GM19035 (cell line): ENCODE data around the gene MAT1A.
"Not testable (repeated sequence)": the region's sequence is repeated elsewhere in the genome, so short reads cannot be mapped to it uniquely, and the experiment has no call there.

Experiments
- ATAC-seq: cut with Tn5 transposase; IDR thresholded peaks from one replicate; pipeline ENCODE4 v1.9.1; 2021; ENCODE audit not compliant: unreplicated experiment

The MAT1A gene

DNA sequence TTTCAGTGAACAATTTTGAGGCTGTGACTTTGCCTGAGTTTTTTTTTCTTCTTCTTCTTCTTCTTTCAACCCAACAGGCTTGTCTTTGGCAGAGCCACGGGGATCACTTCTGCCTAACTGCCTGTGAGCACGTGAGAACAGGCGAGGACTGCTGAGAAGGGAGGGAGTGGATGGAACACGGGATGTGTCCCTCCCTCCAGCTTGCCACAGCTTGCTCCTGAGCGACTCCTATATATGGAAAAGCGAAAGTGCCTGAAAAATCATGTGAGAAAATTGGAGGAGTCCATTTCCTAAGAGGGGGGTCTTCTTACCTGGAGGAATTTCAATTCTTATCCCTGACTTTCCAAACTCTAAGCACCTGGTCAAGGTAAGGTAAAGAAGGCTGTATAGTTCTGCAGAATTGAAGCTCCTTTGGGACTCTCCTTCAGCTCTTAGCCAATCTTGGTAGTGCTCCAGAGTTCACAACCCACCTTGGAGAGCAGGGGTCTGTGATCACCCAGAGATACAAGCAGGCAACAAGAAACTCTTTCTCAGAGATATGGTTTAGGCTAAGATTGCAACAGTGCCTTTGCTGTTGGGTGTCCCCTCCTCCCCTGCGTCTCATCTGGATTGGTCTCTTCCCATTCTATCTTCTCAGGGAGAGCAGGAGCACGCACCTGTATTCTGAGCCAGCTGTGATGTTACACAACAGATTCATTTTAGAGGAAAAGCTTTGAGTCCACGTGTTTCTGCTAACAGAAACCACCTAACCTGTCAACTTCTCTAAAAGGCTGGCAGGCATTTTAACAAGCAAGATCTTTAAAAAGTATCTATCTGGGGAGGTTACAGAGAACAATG lies at the start of gene MAT1A:
MAT1A (minus strand) TSS at position 208 of the 837 bp plus-strand sequence. CDS start 235 bp downstream, outside the sequence.
- ATAC-seq, result no peak

DNA sequence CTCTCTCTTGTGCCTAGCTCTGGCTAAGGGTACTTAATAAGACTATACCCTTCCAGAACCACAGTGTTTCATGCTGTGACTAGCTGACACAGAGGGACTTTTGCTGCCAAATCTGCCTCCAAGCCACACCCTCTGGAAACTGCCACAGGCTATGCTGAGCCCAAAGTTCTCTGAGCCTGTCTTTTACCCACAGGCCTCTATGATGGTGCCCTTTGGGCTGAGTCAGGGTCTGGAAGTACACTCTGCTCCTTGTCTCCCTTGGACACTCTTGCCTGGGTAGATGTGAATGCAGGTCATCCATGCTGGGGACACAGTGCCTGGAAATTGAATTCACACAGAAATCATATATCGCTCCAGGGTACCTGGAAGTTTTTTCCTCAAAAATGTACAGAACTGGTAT lies 44.5 kb upstream of the MAT1A start:
- ATAC-seq, result no peak

DNA sequence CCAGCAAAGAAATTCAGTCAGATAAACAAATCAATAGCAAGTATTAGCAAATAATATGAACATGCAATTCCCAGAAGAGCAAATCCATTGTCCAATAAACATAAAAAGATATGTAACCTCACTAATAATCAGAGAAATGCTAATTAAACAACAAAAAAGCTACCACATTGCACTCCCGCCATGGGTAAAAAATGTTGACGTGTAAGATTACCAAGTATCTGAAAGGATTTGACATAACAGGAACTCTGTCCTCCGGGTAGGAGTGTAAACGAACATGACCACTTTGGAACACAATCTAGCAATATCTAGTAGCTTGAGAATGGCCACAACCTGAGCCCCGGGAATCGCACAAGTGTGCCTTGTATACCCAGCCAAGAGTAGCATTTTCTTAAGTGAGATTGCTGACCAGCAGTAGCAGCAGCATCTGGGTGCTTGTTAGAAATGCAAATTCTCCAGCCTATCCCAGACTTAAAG lies 35.5 kb upstream of the MAT1A start:
- no peak for ATAC-seq

DNA sequence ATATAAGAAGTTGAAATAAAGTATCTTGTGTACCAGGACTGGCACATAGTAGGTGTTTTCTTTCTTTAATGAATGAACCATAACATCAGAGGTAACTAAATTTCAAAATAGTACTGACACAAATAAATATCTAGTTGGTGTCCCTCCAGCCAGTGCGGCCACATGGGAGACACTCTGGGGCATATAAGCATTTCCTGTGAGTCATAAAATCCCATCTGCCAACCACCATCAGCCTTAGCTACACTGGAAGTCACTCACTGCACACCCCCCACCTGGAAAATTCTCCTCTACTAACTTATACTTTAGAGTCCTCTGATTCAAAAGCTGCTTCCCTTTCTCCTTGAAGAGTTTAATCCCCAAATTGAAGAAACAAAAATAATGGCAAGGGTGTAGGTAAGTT lies 34.6 kb upstream of the MAT1A start:
- ATAC-seq, result no peak

DNA sequence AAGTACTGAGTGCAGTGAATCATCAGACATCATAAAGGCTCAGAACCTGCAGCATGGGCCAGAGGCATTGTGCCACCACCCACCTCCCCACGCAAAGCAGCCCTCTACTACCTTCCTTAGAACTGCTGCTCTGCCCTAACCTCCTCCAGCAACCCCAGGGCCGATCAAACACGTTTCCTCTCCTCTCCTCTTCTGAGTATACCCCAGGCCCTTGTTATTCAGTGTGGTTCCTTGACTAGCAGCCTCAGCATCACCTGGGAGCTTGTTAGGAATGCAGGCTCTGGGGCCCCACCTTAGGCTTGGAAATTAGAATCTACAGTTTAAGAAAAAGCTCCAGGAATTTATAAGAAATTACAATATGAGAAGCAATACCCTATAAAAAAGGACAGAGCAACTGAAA lies 33.9 kb upstream of the MAT1A start:
- no peak for ATAC-seq

DNA sequence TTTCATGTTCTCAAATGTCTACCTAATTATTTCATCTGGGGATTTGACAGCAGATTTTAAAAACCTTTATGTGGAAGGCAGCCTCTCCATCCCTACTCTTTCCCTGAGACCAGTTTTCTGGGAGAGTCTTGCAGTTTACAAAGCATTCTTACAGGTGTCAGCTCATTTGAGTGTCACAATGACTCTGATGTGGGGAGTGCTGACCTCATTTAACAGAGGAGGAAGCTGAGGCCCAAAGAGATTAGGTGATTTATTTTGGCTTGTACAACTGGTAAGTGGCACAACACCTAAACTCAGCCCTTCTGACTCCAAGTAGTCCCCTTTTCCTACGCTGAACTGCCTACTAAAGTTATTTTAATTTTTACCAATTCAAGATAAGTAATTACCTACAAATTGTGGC lies 33.3 kb upstream of the MAT1A start:
- ATAC-seq, result no peak

DNA sequence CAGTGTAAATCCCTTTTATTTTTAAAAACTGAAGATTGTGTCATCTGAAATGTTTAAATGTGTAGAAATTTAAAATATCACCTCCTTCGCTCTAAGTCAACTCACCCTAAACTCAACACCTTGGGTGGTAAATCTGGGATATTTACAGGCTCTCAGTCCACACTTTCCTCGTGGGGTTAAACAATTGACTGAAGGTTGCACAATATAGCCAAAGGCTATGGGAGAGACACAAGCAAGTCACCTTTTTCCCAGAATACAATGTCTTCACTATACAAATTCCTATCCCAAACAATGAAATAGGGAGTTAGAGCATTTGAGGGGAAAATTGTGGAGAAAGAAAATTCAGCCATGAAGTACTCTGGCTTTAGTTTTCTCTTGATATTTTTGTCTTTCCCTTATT lies 32.7 kb upstream of the MAT1A start:
- no peak for ATAC-seq

DNA sequence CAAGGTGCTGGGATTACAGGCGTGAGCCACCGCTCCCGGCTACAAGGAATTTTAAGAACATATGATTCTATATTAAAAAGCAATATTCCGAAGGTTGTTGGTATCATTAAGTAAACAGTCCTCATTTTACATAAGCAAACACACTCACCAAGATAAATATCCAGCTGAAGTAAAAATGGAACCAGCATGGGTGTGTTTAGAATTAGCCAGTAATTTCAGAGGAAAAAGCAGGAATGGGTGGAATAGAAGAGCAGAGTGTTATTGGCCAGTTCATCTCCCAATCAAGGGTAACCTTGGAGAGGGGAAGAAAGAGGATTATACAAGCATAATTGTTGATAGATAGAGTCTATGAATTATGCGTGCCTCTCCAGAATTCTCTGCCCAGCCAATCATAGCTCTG lies 31.7 kb upstream of the MAT1A start:
- ATAC-seq, result no peak

DNA sequence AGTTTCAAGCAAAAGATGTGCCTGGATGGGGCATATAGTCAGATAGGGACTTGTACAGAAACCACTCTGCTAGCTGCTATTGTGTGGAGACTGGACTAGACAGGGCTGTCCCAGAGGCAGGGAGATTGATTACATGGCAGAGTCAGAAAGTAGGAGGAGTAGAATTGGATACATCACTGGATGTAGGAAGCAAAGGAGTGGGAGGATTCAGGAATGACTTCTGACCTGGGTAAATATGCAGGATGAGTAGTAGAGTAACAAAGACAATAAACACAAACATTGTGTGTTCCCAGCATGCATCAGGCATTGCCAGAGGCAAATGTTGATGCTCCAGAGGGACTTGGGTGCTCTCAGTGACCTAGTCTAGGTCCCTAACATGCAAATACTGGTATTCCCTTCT lies 30.9 kb upstream of the MAT1A start:
- no peak for ATAC-seq

DNA sequence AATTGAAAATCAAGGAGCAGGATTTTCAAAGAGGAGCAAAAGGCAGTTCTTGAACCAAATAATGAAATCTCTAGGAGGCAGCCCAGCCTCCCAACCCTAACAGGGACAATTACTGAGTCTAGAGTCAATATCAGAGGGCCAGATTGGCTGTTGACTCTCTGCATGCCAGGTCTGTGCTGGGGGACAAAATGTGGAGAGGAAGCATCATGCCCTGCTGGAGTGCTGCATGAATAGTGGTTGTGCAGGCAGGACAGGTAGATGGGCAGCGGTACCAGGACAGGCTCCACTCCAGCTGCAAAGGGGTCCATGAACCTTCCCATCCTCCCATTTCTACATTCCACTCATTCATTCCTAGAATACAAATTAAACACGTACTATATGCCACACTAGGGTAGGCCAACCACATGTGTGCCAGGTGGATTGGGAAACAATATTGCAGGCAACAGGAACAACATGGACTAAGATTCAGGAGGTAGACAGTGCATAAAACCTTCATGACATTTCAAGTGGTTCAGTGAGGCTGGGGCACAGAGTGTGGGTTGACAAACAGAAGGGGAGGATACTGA lies 30.4 kb upstream of the MAT1A start:
- no peak for ATAC-seq

DNA sequence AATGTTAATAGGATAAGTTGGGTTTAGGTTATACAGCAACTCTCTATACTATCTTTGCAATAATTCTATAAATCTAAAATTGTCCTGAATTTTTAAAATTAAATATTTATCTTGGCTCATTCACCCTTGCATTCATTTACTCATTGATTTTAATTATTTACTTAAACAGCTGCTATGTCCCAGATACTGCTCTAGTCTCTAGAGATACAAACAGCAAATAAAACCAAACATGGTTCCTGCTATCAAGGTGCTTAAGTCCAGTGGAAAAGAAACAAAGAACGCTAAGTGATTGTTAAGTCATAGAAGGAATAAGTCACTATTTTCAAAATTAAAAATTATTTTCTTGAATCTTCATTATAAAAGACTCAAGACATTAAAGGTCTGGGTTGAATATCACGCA lies 29.9 kb upstream of the MAT1A start:
- ATAC-seq, result no peak

DNA sequence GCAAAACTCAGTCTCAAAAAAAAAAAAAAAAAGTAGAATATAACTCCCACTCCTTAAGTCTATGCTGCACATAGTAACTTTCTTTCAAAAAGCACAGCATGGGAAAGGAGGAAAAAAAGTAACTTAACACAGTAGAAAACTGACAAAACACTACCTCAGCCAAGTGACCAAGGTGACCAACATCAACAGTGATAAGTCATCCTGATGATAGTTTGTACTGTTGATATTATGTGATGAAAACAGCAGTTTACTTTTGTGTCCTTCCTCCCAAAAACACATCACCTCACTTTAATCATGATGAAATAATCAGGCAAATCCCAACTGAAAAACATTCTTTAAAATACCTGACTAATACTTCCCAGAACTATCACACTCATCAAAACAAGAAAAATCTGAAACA lies 29.3 kb upstream of the MAT1A start:
- ATAC-seq, result no peak

DNA sequence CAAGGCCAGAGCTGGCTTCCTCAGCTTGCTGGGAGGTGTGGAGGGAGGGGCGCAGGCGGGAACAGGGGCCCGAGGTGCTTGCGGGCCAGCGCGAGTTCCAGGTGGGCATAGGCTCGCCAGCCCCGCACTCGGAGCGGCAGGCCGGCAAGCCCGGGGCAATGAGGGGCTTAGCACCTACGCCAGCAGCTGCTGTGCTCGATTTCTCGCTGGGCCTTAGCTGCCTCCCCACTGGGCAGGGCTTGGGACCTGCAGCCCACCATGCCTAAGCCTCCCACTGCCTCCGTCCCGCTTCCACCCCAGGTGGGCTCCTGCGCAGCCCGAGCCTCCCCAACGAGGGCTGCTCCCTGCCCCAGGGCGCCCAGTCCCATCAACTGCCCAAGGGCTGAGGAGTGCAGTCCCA lies 25.9 kb upstream of the MAT1A start:
- no peak for ATAC-seq

DNA sequence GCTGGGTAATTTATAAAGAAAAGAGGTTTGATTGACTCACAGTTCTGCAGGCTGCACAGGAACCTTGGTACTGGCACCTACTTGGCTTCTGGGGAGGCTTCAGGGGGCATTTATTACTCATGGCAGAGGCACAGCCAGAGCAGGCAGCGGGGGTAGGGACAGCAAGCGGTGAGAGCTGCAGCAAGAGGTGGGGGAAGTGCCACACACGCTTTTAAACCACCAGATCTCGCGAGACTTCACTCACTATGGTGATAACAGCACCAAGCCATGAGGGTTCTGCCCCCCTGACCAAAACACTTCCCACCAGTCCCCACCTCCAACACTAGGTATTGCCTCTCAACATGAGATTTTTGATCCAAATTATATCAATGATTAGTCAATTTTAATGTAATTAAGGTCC lies 24.1 kb upstream of the MAT1A start:
- ATAC-seq, result no peak

DNA sequence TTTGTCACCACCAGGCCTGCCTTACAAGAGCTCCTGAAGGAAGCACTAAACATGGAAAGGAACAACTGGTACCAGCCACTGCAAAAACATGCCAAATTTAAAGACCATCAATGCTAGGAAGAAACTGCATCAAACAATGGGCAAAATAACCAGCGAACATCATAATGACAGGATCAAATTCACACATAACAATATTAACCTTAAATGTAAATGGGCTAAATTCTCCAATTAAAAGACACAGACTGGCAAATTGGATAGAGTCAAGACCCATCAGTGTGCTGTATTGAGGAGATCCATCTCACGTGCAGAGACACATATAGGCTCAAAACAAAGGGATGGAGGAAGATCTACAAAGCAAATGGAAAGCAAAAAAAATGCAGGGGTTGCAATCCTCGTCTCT lies 16.5 kb upstream of the MAT1A start:
- not testable (repeated sequence) for ATAC-seq

DNA sequence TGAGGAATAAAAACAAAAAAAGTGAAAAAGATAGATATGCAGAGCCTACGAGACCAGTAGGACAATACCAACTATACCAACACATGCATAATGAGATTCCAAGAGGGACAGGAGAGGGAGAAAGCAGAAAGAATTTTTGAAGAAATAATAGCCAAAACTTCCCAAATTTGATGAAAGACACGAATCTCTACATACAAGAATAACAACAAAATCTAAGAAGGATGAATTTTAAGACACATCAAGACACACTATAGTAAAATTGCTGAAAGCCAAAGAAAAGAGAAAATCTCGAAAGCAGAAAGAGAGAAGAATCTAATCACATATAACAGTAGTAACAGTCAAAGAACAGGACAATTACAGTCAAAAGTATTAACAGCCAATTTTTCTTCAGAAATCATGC lies 7.5 kb upstream of the MAT1A start:
- no peak for ATAC-seq

DNA sequence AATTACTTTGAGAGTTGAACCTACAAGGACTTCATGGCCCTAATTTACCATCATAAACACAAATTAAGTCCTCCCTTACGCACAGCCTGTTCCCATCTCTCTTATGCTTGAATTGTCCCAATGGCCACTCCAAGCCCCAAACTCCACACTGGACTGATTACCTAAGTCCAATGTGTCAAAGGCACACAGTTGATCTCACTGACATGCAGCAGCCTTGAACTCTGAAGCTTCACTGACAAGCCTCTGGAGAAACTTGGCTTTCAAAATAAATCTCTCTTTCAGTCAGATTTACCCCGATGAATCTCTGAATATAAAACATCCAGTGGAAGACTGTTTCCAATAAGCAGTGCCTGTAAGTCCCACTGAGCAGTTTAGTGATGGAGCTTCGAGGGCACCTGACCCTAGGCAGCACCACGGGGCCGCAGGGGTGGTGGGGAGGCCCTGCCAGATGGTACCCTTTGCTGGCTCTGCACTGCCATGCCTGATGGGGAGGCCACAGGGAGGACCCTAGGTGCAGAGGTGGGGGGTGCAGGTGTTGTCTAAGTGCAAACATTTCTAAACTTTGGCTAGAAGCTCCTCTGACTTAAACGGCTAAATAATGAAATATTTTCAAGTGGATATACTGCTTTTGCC lies 3.3 kb upstream of the MAT1A start:
- no peak for ATAC-seq

DNA sequence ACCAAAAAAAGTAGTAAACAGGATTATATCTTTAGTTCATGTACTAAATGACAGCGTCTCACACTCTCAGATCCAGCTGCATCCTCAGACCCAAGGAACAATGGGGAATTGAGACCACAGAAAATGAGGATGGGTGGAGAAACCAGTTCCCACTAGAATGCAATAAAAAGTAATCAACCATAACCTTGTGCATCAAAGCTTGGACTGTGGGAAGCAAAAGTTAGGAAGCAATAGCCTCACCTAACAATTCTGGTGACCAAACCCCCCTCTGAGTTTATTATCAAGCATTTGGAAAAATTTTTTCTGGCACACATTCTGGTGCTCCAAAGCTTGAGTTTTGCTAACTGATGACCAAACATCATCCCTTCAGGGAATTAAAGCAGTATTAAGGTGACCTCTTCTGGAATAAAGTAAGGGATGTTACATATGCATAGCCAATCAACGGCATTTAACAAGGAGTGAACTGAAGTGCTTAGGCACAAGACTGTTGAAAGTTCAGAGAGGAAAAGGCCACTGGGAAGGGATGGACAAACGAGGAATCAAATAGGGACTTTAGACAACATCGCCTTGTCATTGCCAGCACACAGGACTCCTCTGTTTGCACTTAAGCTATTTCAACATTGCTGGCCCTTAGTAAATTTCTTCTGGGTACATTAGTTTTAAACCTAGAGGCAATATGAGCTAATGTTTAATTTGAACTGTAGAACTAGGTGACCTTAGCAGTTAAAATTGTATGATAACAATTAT lies 1.2 kb upstream of the MAT1A start:
- no peak for ATAC-seq

DNA sequence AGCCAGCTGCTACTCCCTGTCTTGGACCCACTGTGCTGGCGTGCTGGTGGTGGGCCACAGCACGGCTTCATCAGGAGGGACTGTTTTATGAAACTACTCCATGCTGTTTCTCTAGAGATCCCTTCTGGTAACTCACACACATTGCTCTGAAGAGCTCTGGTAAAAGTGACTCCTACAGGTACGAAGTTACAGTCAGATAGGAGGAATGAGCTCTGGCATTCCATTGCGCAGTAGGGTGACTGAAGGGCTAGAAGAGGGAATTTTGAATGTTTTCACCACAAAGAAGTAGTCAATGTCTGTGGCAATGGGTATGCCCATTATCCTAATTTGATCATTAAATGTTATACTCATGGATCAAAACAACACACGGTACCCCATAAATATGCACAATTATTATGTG lies 609 bp downstream of the MAT1A start:
- no peak for ATAC-seq

DNA sequence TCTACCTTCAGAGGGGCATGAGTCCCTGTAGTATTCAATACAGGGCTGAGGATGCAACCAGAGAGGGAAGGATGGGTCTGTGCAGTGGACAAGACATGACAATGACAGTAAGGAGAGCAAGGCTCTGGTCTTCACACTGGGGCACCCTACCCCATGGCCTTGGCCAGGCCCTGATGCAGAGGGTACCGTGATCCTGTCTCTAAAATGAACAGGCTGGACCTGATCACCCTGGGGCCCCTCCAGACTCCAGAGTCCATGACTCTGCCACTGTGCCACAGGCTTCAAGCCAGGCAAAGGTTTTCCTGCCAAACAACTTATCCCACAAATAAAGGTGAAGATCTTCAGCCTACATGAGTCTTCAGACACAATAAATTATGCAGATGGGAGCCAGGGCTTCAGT lies 4.9 kb downstream of the MAT1A start:
- ATAC-seq, result no peak

DNA sequence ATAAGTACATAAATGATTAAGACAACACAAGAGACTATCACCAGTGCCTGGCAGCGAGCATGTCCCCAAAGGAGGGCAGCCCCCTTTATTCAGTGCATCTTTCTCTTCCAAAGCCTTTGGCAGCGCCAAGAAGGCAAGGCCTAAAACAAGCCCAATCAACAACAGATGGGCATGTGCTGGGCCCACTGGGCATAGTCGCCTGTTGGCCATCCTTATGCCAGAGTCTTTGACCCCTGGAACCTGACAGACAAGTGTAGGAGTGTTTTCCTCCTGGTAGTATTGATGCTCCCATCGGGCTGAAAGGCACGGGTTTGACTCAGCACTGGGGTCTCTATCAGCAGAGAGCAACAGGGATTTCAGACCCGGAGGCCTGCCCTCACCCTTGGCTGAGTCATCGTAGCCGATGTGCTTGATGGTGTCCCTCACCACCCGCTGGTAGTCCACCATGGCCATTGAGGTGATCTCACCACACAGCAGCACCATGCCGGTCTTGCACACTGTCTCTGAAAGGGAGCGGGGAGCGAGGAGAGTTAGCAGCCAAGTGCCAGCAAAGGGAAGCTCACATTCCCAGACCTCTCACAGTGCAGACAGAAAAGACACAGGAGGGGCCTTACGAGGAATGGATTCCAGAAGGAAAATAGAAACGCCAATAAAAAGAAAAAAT lies 5.8 kb downstream of the MAT1A start:
- no peak for ATAC-seq
